NCI-H2107 treated with DMSO at 0.1 percent for 48 hours (cell line): Measurements from ENCODE around the gene IL34.

Experiments used
- DNase-seq: peaks from one replicate; lab custom pipeline; 2025; ENCODE audit not compliant: unreplicated experiment; lab: John Stamatoyannopoulos, UW

Gene IL34

DNA sequence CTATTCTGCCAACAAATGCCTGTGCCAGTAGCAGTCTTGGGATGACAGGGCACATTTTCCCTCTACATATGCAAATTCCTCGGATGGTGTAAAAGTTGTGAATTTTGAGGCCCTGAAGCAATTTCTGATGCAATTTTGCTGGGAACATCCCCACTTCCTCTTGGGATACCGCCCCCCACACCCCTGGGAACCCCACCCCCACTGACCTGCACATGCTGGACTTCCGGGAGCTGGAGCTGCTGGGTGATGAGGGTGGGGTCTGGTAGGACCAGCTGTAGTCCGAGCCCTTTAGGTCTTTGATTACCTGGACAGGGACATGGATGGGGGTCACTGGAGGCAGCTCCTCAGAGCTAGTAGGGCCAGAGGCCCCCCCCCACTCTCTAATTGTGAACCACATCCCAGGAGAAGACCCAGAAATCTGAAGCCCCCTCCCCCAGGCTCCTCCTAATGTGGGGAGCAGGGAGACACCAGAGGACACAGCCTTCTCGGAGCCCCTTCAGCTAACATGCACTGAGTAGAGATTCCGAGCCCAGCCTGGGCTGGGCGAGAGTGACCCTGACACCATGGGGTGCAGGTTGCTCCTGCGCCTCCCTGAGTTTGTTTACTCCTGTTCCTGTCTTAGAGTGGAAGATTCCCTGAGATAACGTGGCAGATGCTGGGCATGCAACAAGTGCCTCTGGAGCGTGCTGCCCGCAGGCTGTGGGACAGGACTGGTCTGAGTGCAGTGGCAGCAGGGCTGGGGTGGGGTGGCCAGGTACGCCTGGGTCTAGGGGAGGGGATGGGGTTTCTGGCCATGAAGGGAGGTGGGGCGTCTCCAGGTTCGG, 30.5 kb downstream of the IL34 start:
- no peak for DNase-seq

DNA sequence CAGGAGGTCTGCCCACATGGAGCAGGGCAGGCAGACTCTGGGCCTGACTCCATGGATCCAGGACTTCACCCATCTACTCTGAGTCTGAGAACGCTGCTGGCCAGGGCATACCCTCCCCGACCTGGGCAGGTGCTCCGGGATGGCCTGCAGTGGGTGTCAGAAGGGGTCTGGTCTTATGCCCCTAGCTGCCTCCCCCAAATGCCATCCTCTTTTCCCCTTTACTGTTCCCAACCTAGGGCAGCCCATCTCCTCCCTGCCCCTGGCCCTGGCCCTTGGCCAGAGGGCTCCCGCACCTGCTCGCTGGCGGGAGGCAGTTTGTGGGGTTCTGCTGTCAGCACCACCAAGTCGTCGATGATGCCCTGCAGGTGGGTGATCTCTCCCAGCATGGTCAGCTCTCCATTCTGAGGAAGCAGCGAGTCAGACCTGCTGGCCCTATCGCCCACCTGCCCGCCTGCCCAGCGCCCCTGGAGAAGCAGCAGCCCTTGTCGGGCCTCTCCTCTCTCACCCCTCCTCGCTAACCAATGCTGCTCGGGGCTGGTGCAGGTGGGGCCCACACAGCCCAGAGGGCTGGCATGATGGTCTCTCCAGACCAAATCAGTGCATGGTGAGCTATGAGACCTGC, 31.3 kb downstream of the IL34 start:
- DNase-seq = no peak

DNA sequence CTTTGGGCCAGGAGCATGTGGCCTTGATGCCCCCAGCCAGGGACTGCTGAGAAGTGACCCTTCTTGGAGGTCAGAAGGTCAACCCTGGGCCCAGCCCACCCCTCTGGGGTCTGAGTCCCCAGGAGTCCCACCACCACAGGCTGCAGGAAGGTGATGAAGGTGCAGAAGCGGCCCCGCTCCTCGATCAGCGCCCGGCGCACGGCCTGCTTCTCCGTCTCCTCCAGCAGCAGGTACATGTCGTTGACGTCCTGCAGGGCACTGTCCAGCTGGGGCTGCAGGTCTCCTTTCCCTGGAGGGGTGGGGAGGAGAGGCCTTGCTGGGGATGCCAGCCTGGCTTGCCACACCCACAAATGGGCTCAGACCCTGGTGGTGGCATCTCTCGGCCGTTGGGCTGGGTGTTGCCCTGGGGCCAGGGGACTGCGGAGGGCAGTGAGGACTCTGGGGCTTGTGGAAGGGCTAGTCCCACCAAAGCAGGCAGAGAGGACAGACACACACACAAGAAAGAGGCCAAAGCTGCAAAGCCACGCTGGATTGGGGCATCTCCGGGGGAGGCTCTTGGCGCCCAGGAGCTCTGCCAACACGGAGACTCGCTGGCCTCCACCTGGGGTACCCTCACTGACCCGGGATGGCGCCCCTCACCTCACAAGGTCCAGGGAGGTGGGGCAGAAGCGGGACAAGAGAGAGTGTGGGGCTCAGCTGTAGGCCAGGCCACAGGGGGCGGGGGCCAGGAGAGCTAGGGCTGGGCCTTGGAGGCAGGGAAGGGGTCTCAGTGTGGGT, 31.9 kb downstream of the IL34 start:
- DNase-seq = no peak

DNA sequence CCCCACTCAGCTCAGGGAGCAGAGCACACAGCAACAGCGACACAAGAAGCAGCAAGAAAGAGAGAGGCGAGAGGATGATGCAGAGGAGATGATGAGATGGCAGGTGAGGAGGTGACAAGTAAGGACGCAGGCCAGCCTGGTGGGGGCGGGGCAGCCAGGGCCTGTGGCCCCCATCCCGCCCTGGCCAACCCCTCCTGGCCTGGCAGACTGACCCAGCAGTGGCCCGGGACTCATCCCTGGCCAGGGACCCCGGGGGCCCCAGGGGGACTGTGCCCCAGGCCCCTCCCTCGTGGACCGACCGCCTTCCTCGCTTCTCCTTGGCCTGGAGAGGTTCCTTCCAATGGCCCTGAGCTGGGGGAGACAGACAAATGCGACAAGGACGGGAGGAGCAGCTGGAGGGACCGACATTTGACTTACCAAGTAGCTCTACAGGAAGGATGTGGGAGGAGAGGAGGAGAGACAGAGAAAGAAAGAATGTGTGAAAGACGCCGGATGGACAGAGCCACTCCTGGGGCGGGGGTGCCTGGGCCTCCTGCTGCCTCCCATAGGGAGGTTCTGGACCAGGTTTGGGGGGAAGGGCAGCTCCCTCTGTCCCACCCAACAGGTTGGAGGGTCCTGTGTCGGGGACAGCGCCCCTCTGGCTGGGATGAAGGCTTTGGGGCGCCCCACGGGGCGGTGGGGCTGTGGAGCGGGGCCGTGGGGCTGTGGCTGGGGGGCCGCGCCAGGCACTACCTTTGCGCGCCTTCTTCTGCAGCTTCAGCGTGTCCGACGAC, 32.7 kb downstream of the IL34 start:
- DNase-seq = no peak

DNA sequence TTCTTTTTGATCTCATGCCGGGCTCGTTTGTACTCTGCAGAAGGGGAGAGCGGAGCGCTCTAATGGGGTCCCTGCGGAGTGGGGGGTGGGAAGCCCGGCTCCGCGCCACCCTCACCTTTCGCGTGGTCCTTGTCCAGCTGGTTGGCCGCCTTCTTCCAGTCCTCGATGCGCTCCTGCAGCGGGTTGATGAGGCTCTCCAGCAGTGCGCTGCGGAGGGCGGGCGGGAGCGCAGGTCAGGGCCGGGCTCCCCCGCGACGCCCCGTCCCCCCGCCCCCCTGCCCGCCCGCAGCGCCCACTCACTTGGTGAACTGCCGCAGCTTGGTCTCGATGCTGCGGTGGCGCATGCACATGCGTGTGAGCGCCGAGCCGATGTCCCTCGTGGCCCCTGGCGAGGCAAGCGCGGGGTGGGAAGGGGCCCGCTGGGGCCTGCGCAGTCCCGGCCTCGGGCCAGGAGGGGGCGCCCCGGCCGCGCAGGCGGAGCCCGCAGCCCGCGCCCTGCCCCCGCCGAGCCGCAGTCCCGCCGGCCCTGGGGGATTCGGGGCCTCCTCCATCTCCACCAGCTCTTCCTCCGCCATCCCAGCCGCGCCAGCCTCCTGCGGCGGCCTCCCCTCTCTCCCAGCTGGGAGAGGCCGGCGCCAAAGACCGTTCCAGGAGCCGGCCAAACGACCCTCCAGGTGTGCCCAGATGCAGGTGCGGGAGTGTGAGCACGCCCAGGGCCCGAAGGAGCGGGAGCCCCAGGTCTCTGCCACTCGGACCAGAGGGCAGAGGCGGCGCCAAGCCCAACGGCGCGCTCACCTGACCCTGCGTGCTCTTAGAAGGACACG, 33.5 kb downstream of the IL34 start:
- no peak for DNase-seq

DNA sequence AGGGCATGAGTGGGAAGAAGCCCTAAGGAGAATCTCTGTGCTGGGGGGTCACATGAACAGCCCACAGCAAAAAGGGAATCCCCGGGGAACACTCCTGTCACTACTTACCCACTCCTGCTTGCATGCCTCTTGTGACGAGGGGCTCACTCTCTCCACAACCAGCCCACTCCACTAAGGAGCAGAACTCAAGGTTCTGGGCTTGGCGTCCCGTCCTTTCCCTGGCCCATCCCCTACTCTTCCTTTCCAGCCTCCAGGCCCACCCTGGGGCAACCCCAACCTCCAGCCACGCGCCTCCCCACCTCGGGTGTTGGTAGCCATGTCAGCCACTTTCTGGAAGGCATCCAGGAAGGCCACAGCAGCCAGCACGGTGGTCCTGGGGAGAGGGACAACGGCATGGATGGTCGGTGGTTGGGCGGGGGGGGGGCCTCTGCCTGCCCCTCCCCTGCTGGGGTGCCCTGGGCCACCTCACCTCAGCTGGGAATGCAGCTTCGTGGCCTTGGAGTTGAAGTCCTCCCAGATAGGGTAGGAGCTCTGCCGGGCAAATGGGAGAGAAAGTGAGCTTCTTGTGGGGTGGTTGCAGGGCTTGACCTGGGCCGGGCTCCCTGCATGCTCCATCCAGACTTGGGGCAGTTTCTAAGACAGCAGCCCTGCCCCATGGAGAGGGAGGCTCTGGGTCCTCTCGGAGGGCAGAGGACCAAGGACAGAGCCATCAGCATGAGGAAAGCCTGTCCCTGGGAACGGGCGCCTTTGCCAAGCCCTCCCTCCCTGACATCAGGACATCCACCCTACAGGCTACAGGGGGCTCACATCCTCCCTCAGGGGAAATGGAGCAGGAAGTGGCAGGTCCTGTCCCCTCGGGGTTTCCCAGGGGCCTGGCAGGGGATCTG, 34.4 kb downstream of the IL34 start:
- DNase-seq = no peak

DNA sequence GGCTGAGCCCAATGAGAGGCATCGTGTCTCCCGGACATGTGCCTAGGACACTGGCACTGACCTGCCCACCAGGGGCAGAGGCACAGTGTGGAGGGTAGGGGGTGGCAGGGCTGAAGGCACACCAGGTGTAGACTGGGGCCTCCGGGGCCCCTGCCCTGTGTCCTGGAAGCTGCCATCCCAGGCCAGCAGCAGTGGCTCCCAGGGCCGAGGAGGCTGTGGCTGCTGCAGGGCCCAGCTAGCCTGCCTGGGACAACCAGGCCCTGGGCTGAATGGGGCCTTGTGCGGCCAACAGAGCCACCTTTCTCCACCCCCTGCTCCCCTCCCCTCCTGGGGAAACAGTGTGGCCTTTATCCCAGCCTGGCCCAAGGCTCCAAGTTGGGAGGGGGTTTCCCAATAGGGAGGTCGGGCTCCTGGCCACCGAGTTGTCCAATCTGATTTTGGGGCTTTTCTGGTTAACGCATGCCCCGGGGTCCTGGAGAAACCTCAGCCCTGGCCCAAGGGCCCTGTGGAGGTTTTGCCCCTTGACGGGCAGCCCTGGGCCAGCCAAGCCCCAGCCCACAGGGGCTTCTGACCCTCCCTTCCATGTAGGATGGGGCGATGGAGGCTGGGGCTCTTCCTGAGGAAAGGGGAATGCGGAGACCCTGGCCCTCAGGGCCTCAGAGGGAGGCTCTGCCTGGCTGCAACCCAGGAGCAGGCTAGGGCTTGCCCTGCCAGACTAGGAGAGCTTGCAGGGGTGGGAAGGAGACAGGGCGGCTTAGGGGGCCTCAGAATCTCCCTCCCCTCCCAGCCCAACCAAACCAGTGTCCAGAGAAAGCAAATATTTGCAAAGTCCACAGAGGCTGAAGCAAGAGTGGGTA, 35.3 kb downstream of the IL34 start:
- no peak for DNase-seq

DNA sequence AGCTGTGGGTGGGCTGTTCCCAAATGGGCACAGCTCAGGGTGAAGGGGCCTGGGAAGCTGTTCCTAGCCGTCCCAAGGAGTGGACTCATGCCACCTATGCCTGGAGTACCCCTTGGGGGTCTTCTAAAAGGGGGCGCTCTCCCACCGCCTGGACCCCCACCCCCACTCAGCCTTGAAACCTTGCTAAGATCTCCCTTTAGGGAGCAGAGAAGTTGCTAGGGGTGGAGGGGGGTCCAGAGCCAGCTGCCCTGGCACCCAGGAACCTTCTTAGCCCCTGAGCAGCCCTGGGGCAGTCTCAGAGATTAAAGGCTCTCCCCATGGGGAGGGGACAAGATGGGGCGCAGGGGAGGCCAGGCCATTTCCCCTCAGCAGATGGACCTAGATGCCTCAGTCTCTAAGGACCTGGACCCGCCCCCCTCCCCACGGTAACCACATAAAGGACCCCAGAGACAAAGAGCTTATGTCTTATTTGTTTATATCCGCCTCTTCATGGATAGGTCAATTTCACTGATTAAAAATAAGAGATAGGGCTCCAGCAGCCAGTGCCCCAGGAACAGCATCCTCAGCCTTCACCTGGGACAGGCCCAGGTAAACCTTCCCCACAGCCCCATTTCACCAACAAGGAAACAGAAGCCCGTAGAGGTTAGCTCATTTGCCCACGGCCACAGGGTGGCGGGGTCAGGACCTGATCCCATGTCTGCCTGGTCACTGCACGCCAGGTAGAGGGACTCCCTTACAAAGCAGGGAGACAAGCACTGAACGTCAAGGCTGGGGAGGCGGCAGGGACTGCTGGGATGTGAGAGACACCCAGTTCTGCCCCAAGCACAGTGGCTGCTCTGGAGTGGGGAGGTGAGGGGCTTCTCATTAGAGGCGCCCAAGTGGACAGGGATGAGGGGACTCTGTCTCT, 36.1 kb downstream of the IL34 start:
- DNase-seq = no peak

DNA sequence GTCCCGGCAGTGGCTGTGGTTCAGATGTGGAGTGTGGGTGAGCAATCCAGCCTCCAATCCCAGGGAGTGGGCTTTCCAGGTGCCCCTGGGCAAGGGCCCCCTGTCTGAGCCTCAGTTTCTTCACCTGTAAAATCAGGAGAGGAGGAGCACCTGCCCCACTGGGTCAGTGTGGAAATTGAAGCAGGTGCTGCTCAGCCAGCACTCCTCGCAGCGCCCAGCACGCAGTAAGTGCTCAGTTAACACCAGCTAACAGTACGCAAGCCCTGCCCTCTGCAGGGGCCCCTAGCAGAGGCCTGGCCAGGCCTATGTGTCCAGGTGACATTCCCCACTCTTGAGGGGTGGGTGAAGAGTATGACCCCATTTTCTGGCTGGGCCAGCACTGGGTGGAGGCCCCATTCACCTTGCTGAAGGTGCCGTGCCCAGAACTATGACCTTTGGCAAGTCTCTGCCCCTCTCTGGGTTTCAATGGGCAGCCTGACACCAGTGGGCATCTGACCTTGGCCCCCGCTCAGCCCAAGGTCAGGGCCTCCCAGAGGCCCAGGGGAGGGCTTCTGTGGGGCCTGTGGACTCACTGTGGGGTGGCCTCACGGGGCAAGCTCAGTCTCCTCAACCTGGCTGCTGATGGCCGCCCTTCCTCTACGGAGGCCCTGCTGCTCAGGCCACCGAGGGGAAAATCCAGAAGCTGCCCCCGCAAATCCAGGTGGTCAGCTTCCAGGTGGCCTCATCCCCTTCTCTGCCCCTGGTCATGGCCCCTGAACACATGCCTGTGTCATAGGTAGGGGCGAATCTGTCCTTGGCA, 37.0 kb downstream of the IL34 start:
- no peak for DNase-seq

DNA sequence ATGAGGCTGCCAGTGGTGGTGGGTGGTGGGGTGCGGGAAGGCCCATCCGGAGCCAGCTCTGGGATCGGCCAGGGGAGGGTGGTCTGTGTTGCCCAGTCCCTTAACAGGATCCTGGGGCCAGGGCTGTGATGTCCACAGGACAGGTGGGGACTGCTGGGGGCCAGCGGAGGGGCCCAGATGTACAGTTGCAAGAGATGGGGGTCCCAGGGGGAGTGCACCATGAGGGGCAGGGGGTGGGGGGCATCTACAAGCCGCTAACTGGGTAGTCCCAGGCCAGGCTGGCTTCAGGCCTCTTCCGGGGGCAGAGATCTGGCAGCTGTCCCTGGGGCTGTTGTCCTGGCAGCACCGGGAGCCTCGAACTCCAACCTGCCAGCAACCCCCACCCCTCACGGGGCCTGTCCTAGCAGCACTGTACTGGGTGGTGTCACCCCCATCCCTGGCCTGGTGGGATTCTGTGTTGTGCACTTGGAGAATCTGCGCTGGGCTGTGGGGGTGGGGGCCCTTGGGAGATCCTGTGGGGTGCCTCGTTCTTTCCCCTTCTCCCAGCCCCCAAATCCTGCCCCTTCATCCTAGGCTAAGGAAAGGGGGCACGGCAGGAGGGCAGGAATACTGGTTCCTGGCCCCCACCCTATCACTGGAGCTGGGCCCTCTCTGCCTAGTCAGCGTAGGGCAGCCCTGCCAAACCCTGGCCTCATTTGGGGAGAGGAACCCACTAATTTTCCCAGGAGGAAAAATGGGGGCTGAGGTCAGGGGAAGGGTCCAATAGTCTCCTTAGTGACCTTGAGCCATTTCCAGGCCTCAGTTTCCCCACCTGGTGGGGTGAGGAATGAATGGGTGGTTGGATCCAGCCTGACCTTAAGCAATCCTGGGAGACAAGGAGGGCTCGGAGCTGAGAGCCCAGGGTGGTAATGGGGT, 38.0 kb downstream of the IL34 start:
- DNase-seq = no peak

DNA sequence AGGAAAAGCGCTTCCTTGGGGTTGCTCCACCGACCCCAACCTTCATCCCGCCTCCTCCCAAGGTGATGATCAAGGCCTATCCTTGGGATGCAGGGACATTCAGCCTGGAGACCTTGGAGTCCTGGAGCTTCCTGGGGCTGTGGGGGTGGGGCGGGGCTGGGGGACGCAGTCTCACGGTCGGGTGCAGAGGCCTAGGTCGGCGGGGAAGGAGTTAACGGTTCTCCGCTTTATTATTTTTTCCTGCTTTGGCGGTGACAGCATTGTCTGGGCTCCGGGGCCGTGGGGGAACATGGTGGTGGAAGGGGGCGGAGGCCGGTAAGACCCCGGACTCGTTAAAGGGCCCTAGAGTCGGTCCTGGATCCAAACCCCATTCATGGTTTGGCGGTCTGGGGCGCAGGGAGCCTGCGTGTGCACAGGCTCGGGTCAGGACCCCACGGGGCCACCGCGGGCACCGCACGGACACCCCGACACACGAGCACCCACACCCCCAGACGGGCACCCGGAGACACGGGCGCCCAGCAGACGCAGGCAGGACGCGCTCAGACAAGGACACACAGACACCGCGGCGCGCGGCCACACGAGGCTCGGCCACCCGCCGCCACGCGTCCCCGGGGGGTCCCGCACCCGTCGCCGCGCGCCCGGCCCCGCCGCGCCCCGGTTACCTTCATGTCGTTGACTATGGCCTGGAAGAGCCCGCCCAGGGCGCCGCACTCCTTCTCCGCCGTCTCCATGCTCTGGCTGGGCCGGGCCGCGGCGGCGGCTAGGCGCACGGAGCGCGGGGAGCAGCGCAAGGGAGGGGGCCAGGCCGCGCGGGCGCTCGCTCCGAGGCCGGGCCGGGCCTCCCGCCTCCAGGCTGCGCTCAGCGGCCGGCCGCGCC, 38.9 kb downstream of the IL34 start:
- DNase-seq = no peak

DNA sequence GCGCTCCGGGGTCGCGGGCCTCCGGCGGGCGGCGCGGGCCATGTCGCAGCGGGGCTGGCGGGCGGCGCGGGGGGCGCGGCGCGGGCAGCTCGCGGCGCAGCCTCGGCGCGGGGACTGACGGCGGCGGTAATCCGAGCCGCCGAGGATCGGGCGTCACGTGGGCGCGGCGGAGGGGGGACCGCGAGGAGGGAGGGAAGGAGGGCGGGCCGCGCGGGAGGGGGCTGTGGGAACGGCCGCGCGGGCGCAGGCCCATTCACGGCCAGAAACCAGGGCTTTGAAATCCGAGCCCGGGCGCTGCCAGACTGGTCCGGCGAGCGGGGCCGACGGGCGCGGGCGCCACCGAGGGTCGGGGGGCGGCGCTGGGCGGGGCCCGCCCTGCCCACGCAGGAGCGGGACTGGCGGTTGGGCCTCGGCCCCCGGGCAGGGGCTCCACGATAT, 39.6 kb downstream of the IL34 start, which contains the start of gene MTSS2:
Gene MTSS2, minus strand, starts transcription at position 116 of the 438 bp plus-strand sequence. CDS start 262 bp downstream, outside the sequence.
- DNase-seq = peak; percentile 53

DNA sequence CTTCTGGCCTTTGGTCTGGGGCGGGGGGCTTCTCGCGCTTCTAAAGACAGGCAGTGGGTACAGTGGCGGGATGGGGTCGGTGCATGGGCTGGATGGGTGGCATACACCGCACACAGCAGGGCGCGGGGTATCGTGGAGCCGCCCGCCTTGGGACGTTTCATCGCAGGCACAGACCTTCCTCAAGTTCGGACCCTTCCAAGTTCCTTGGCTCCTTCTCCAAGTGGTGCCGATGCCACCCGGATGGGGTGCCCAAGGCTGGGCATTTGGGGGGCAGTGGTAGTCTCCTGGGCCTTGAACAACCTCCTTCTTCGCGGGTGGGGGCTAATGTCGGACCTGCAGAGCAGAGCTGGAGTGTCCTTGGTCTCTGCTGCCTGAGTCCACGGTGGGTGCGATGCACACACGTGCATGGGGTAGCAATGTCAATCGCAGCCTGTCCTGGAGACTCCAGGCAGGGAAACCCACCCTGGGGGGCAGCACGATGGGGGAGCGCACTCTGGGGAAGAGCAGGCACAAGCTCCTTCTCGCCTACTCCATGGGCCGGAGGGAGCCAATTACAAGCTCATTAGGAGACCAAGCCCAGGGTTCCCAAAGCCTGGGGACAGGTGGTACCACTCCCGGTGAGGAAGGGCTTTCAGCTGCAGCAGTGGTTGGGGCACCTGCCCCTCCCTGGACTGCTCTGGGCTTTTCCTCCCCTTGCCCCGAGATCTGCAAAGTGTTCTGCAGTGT, 40.2 kb downstream of the IL34 start:
- no peak for DNase-seq

DNA sequence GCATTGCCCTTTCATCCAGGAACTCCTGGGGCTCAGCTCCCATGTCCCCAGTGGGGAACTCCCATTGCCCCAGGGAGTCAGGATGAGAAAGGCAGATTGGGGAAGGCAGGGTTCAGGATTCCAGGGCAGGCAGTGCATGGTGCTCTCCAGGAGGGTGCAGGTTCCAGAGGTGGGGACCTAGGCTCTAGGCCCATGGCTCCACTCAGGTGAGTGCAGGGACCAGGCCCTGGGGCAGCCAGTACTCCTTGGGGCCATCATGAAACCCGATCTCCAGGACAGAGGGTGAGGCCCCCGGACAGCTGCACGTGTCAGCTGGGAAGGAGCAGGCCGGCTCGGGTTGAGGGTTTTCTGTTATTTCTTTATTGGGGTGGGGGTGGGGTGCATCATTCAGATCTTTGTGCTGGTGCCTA, 40.7 kb downstream of the IL34 start:
- peak; percentile 41 for DNase-seq
